ENCODE data around the gene SORCS2. TPM values are rescaled to one million over a fixed set of nuclear protein-coding genes. Genes with fewer than 3 reads are reported as not detected.
"Not testable (repeated sequence)": the region's sequence is repeated elsewhere in the genome, so short reads cannot be mapped to it uniquely, and the experiment has no call there.

SORCS2 gene
- total and polyA plus RNA-seq, 2 donors (not counting 1 experiment from before 2014, with no cell fraction given): not detected

- no peaks in the 10 kb centered on the region for H3K9me3 Mint-ChIP-seq (ENCODE audit: insufficient read depth)
- Histone ChIP-seq H4K20me1 (ENCODE audit: control insufficient read depth, insufficient read depth, low read length, poor library complexity, severe bottlenecking) (no peaks in the 10 kb centered on the region), H3K9ac (ENCODE audit: low read length) (no peak overlapping the region), H3K79me2 (ENCODE audit: control insufficient read depth, insufficient read depth, low read length) (no peaks in the 10 kb centered on the region), H3K9me3 (ENCODE audit: control extremely low read depth in 1 of 3, control insufficient read depth in 2 of 3, insufficient read depth in 1 of 3, low read length in 2 of 3) (no peaks in the 10 kb centered on the region), H3K27me3 (replicated peaks in 1 of 4; ENCODE audit: control extremely low read depth in 1 of 4, control insufficient read depth in 3 of 4, insufficient read depth in 4 of 4, low read length in 3 of 4) (no peaks in the 10 kb centered on the region), H3K4me2 (replicated peaks; ENCODE audit: low read depth, low read length, poor library complexity, severe bottlenecking) (no peak overlapping the region), H3K36me3 (replicated peaks in 1 of 2; ENCODE audit: control extremely low read depth in 1 of 2, control insufficient read depth in 1 of 2, extremely low read depth in 1 of 2, insufficient read depth in 2 of 2, low read length in 1 of 2) (no peaks in the 10 kb centered on the region), H2AFZ (ENCODE audit: insufficient read depth, low read depth, low read length, poor library complexity, severe bottlenecking) (no peak overlapping the region), H3K4me3 (ENCODE audit: control extremely low read depth in 1 of 5, extremely low read depth in 1 of 5, insufficient read depth in 1 of 5, low read depth in 2 of 5, low read length in 4 of 5) (no peak overlapping the region), H3K4me1 (ENCODE audit: control insufficient read depth in 2 of 2, insufficient read depth in 2 of 2, low read length in 2 of 2) (no peaks in the 10 kb centered on the region), H3K27ac (ENCODE audit: low read length in 2 of 2) (no peak overlapping the region)
- ChIA-PET CTCF (no interaction called here), POLR2A (no interaction called here)
- no peak overlapping the region for H3K27ac Mint-ChIP-seq
- DNase-seq (no peak), ATAC-seq (ENCODE audit: low read depth) (no peak)
- intact Hi-C loops (cut with micrococcal nuclease): no loop called here
- WGBS (ENCODE audit: insufficient coverage): 89% methylated on average over 5 of the region's 6 CpGs
- no peaks in the 10 kb centered on the region for H3K4me1 Mint-ChIP-seq
- no peak overlapping the region for H3K4me3 Mint-ChIP-seq
- no peak for TF ChIP-seq EZH2 (IDR thresholded peaks at IDR 0.05; ENCODE audit: borderline replicate concordance, insufficient read depth, low read depth, low read length, poor library complexity, severe bottlenecking)
- no peak for TF ChIP-seq CTCF (IDR thresholded peaks at IDR 0.05)
- H3K27me3 Mint-ChIP-seq: peaks cover 15% of the 10 kb centered on the region
Observed at GRCh38 chr4:7161721-7162214, 30.6 kb upstream of the SORCS2 start.

GRCh38 chr4:7165056-7165873 lies 27.1 kb upstream of the SORCS2 start:
- H2AFZ ChIP-seq (ENCODE audit: insufficient read depth, low read depth, low read length, poor library complexity, severe bottlenecking); H3K4me2 ChIP-seq (replicated peaks; ENCODE audit: low read depth, low read length, poor library complexity, severe bottlenecking); H3K4me3 Mint-ChIP-seq; ATAC-seq (ENCODE audit: low read depth); H3K36me3 ChIP-seq (replicated peaks in 1 of 2; ENCODE audit: control extremely low read depth in 1 of 2, control insufficient read depth in 1 of 2, extremely low read depth in 1 of 2, insufficient read depth in 2 of 2, low read length in 1 of 2); H3K4me1 Mint-ChIP-seq; CTCF ChIA-PET; H3K27me3 Mint-ChIP-seq; H3K9me3 ChIP-seq (ENCODE audit: control extremely low read depth in 1 of 3, control insufficient read depth in 2 of 3, insufficient read depth in 1 of 3, low read length in 2 of 3); H3K27ac Mint-ChIP-seq; DNase-seq; H3K79me2 ChIP-seq (ENCODE audit: control insufficient read depth, insufficient read depth, low read length); H3K27ac ChIP-seq (ENCODE audit: low read length in 2 of 2); H3K9me3 Mint-ChIP-seq (ENCODE audit: insufficient read depth); H3K9ac ChIP-seq (ENCODE audit: low read length); intact Hi-C loops (cut with micrococcal nuclease); POLR2A ChIA-PET; H3K4me3 ChIP-seq (ENCODE audit: control extremely low read depth in 1 of 5, extremely low read depth in 1 of 5, insufficient read depth in 1 of 5, low read depth in 2 of 5, low read length in 4 of 5); H4K20me1 ChIP-seq (ENCODE audit: control insufficient read depth, insufficient read depth, low read length, poor library complexity, severe bottlenecking); H3K27me3 ChIP-seq (replicated peaks in 1 of 4; ENCODE audit: control extremely low read depth in 1 of 4, control insufficient read depth in 3 of 4, insufficient read depth in 4 of 4, low read length in 3 of 4): not testable (repeated sequence)
- WGBS (ENCODE audit: insufficient coverage): 89% methylated on average over 24 of the region's 28 CpGs
- H3K4me1 ChIP-seq (ENCODE audit: control insufficient read depth in 2 of 2, insufficient read depth in 2 of 2, low read length in 2 of 2): peaks cover 8 to 11% of the 10 kb centered on the region in 2 donors
